HG02763 (cell line): ENCODE results near the gene FSCN2.

ENCODE experiments used
- ATAC-seq: cut with Tn5 transposase; IDR thresholded peaks from one replicate; pipeline ENCODE4 v1.9.1; 2021; ENCODE audit warnings: mild to moderate bottlenecking, moderate library complexity; ENCODE audit not compliant: unreplicated experiment

Gene FSCN2

DNA sequence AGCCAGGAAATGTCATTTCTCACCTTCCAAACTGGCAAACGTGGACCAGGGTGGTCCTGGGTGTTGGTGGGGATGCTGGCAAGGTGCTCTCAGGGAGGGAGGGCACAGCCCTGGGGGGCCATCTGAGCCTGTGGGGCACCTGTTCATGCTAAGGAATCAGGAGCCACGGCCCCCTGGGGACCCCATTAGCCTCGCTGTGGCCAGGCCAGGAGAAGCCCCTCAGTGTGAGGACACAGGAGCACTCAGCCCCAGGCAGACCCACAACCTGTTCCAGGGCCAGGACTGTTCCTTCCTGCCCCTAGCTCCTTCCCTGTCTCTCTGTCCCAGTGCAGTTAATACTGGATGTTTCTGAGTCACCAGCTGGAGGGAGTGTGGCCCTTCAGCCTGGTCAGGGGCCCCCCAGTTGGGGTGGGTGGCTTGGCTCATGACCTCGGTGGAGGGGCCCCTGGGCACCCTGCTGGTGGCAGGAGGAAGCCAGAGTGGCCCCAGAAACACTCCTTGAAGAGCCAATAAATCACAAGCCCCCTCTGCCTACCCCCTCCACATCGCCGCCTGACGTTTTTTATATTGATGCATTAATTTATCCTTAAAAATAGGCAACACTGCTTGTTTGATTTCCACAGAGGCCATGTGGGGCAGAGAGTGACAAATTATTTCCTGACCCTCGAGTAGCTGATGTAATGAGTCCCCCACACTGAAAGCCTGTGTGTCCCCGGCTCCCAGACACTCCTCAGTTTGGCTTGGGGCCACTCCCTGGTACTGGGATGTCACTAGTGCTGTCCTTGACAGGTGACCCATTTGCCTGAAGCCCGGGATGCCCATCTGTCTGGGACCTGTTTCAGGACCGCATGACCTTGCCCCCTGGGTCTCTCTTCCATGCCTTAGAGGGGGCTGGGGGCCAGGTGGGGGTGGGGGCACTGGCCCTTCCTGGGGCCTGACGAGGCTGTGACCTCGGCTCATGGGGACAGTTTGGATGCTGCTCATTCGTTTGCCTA lies 37.9 kb upstream of the FSCN2 start:
- no peak for ATAC-seq

DNA sequence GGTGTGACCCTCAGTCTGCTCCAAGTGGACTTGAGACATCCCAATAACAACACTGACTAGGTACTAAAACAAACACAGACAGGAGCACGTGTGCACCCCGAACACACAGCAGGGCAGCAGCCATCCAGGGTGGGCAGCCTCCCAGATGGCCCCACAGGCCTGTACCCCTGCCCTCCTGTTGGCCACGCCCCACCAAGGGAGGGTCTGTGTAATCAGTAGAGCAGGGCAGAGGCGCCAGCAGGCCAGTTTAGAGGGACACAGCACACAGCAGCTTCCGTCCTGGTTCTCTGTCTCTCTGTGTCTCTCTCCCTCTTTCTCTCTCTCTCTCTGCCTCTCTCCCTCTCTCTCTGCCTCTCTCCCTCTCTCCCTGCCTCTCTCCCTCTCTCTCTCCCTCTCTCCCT lies 37.0 kb upstream of the FSCN2 start:
- no peak for ATAC-seq

DNA sequence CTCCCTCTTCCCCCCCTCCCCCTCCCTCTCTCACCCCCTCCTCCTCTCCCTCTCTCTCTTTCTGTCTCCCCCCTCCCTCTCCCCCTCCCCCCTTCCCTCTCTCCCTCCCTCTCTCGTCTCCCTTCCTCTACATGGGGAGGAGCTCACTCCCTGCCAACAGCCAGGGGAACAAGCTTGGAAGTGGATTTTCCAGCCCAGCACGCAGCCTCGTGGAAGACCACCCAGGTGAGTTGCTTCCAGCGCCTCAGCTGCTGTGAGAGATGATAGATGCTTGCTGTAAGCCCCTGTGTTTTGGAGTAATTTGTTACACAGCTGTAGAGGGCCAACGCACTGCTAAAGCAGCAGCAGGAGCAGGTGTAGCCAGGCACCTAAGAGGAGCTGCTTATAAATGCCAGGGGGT lies 36.4 kb upstream of the FSCN2 start:
- no peak for ATAC-seq

DNA sequence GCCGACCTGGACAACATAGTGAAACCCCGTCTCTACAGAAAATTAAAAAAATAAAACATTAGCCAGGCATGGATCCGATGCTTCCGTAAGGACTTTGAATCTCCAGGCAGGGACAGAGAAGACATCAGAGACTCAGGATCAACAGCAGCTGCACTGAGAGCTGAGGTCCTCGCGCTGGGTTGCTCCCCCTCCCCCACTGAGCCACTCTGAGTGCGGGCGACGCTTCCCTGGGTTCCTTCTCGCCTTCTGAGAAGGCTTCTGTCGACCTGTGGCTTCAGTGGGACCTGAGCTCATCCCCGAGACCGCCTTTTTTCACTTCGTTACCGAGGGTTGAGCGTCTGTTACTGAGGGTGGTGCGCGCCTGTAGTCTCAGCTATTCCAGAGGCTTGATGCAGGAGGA lies 36.0 kb upstream of the FSCN2 start:
- no peak for ATAC-seq

DNA sequence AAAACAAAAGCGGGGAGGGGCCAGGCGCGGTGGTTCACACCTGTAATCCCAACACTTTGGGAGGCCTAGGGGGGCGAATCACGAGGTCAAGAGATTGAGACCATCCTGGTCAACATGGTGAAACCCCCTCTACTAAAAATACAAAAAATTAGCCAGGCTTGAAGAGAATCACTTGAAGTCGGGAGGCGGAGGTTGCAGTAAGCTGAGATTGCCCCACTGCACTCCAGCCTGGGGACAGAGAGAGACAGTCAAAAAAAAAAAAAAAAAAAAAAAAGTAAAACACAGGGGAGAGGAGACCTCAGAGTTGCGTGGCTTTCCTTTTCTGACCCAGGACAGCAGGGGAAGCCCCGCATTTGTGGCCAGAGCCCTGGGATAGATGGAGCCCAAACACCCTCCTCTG lies 35.5 kb upstream of the FSCN2 start:
- ATAC-seq = no peak

DNA sequence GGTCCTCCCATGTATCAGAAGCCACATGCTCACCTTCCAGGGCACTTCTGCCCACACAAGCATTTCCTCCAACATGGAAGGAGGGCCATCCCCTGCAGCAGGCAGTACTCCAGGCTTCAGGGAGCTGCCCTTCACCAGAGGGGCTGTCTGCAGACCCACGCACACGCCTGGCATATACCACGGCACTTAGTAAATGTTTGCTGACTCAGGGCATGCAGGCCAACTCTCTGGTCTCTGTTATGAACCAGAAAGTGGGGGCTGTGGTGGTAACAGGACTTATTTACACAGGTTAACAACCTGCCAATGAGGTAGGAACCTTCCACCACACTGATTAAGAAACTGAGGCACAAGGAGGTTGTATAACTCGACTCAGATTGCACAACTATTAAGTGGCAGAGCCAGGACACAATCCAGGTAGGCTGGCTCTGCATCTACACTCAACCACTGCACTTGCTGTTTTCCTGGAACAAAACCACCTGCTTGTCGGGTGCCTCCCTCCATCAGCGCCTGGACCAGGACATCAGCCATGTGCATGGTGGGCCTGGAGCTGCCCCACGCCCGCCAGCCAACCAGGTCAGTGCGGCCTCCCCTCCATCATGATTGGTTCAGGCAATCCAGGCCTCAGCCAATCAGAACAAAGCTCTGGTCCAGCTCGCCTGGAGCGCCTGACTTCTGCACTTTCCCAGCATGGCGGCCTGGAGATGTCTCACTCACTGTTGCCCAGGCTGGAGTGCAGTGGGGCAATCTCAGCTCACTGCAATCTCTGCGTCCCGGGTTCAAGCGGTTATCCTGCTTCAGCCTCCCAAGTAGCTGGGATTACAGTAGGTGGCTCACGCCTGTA lies 34.8 kb upstream of the FSCN2 start:
- no peak for ATAC-seq

DNA sequence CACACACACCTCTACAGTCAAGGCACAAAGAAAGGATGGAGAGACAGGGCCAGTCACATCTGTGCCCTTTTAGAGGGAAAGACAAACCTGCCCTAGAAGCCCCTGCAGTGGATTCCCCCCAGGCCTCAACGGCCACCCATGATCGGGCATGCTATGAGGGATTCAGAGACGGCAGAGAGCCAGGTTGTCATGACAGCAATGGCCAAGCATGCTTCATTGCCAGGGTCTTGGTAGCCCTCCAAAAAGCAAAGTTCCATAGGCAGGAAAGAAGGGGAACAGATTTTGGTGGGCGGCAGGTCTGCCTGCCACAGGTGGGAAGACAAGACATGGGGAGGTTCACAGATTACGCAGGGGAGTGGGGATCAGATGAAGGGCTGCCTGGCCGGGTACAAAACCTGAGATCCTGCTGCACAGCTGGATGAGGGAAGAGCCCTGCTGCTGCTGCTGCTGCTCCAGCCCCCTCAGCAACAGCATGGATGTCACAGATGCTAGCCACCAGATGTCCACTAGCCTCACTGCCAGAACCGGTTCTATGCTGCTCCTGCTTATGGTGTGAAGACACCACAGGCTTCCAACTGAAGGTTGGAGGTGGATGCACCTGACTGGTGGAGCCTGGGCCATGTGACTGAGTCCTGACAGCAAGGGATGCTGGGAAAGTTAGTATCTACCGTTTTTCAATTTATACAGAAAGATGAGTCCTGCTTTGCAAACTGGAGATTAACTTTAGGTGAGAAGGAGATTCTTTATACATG lies 33.4 kb upstream of the FSCN2 start:
- ATAC-seq = no peak

DNA sequence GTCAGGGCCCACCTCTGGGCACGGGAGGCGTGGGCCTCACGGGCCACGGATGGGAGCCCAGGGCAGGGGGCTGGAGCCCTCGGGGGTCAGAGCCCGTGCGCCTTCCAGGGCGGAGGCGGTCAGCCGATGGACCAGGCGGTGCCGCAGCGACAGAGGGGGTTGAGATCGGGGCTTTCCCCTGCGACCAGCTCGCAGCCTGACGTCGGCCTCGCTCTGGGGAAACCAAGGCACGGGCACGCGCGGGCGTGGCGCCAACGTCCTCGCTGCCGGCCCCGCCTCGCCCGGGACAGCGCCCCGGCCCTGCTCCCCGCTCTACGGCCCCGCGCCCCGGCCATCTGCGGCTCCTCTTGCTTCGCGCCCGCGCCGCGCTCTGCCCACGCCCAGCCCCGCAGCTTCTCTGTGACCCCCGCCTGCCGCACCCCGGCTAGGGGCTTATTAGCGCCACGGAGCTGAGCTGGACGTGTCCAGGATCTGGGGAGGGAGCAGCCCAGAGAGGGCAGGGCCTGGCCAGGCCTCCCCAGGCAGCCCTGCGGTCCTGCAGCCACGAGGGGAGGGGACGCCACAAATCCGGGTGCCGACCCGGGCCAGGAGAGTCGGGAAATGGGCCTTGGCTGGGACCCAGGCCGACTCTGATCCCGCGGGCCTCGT lies 29.1 kb upstream of the FSCN2 start:
- no peak for ATAC-seq

DNA sequence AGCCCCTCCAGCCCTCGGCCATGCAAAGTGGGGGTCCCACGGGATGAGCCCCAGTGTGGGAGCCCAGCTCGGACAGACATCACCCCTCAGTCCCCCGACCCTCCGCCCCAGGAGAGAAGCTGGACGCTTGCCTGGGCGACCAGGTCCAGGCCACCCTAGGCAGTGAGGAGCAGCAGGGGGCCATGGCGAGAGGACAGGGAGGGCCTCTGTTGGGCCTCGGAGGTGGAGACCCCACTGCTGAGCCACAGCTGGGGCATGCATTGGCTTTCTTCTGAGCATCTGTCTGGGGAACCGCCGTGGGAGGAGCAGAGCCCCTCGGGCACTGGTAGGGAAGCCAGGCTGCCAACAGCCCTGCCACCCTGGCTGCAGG lies 28.6 kb upstream of the FSCN2 start:
- no peak for ATAC-seq

DNA sequence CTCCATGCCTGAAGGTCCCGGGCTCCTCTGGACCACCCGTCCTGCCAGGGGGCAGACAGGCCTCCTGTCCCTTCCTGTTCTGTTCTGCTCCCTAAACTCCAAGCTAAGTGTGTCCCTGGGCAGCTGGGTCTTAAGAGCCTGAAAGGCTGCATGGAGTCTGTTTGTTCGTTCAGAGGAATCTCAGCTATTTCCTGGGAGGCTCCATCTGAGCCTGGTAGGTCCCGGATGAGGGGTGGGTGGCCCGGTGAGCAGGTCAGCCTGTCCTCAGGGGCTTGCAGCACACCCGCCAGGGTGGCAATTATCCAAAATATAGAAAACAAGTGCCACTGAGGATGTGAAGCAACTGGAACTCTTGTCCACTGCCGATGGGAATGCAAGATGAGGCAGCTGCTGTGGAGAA lies 28.1 kb upstream of the FSCN2 start:
- ATAC-seq = no peak

DNA sequence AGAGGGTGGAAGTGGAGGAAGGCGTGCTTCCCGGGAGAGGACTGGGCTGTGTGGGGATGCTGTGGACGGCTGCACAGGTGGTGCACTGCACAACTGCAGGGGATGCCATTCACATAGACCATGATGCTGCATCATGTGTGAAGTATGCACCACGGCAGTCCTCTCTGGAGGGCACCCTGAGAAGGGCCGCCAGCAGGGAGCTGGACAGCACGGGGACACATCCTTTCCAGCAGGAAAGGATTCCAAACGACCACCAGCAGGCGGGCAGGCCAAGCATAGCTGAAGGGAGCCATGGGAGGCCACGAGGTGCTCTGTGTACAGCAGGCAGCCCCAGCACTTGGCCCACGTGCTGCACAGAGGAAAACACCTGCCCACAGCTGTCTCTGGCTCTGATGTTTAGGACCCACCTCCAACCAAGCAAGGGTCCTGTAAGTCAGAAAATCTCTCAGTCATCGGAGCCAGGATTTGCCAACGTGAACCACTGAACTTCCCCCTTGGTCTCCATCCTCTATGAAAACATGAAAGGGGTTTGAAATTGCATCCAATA lies 25.6 kb upstream of the FSCN2 start:
- no peak for ATAC-seq

DNA sequence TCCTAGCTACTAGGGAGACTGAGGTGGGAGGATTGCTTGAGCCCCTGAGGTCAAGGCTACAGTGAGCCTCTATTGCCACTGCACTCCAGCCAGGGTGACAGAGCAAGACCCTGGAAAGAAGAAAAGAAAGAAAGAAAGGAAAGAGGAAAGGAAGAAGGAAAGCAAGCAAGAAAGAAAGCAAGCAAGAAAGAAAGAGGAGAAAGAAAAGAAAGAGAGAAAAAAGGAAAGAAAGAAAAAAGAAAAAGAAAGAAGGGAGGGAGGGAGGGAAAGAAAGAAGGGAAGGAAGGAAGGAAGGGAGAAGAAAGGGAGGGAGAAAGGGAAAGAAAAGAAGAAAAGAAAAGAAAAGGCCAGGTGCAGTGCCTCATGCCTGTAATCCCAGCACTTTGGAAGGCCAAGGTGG lies 24.6 kb upstream of the FSCN2 start:
- no peak for ATAC-seq

DNA sequence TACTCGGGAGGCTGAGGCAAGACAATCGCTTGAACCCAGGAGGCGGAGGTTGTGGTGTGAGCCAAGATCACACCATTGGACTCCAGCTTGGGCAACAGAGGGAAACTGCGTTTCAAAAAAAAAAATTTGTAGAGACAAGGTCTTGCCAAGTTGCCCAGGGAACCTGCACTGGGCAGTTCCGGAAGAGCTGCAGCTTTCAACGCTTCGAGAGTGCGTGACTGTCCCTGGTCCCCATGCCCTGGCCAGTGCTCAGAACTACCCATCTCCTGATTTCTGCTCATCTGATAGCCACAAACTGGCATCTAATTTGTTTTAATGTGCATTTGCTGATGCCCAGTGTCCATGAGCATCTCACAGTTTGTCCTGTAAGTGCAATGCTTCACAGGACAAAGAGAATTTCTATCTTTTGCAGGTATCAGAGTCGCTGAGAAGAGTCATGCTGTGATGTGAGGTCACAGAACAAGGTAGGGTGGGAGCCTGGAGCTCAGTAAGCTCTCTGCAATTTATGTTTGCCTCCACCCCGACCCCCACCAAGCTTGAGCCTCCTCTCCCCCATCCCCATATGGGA lies 19.5 kb upstream of the FSCN2 start:
- ATAC-seq = no peak

DNA sequence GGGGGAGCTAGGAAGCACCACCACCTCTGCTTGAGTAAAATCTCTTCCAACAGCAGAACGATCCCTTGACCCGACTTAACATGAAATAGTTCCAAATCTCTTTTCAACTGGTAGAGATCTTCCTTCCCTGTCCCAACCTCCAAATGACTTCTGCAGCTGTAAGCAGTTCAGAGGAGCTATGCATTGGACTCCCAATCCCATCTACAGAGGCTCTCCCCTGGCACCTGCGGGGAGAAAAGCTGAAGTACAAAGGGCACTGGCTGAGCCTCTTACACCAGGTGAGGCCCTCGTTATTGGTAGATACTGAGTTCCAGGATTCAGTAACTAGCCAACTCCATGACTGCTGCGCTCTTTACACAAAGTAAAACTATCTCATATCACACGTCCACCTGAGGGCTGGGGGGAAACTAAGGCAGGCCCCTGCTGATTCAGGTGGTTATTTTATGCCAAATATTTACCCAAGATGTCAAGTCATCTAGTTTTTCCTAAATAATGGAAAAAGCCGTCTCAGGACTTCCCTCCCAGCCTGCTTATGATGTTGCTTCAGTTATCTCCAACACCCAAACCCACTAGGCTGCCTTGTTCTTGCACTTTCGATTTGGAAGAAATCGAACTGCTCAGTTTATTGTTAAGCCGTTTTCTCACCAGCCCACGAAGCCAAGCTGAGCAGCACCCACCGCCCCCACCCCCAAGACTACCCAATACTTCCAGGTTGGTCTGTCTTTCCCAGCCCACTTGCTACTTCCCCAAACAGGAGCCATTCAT lies 18.8 kb upstream of the FSCN2 start:
- ATAC-seq = no peak

DNA sequence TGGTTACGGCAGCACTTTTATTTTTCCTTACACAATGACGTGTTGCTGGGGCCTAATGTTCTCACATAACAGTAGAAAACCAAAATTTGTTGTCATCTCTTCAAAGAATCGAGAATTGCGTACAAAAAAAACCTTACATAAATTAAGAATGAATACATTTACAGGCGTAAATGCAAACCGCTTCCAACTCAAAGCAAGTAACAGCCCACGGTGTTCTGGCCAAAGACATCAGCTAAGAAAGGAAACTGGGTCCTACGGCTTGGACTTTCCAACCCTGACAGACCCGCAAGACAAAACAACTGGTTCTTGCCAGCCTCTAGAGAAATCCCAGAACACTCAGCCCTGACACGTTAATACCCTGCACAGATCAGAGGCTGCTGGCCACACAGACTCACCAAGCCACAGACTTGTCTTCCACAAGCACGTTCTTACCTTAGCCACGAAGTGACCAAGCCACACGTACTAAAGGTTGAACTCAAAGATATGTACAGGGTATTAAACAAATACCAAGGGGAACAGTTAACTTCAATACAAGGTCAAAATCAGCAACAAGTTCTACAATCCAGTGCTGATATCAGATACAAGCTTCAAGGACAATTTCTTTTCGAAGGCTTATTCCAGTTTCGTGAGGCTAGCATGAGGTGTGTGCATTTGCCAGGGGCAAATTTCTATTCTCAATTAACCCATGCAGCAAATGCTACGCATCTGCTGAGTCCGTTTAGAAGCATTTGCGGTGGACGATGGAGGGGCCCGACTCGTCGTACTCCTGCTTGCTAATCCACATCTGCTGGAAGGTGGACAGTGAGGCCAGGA lies 18.0 kb upstream of the FSCN2 start:
- no peak for ATAC-seq

DNA sequence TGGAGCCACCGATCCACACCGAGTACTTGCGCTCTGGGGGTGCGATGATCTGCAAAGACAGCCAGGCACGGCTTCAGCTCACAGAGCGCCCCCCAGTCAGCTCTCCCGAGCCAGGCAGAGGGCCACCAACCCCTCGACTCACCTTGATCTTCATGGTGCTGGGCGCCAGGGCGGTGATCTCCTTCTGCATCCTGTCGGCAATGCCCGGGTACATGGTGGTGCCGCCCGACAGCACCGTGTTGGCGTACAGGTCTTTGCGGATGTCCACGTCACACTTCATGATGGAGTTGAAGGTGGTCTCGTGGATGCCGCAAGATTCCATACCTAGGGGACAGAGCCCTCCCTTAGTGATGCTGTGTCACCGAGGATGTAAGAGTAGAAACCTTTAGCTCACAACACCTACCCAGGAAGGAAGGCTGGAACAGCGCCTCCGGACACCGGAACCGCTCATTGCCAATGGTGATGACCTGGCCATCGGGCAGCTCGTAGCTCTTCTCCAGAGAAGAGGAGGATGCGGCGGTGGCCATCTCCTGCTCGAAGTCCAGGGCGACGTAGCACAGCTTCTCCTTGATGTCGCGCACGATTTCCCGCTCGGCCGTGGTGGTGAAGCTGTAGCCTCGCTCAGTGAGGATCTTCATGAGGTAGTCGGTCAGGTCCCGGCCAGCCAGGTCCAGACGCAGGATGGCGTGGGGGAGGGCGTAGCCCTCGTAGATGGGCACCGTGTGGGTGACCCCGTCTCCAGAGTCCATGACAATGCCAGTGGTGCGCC lies 17.2 kb upstream of the FSCN2 start:
- ATAC-seq = no peak

DNA sequence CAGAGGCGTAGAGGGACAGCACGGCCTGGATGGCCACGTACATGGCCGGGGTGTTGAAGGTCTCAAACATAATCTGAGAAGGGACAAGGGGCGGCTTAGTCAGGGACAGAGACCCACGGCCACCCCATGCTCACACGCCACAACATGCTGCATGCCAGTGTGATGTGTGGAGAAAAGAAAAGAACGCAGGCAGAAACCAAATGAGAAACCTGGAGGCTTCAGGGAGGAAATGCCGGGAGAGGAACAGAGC lies 16.7 kb upstream of the FSCN2 start:
- no peak for ATAC-seq
